Measurements from ENCODE around the gene CNTN3.

The CNTN3 gene

DNA sequence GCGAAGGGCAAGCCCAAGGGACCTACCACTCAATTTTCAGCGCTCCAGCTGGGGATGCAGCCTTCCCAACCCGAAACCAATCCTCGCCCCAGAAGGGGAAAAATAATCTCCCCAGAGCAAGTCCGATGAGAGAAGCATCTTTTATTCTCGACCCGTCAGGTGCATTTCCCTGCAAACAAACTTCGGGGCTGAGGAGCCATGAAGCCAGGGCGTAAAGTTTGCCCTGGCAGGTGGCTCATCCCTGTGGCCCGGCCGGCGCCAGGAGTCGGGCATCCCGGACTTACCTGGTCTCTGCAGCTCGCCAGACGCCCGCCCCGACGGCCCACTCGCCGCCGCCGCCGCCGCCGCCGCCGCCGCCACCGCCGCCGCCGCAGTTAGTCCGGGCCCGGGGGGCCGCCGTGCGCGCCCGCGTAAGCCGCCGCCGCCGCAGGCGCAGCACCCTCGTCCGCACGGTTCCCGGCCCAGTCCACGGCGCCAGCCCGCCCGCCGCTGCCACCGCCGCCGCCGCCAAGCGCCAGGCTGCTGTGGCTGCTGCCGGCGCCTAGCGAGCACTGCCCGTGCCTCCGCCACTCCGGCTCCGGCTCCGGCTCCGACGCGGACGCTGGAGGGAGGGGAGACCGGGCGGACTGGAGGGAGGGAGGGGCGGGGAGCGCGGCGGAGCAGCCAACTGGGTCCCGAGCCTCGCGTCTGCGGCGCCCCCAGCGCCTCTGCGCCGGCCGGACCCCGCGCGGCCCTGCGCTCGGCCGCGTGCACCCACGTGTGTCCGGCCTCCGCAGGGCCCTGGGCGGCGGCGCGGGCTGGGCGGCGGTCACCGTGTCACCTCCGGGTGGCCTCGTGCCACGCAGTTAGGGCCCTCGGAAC, at the start of gene CNTN3:
TSS of gene CNTN3 (minus strand) at position 553 of the 861 bp plus-strand sequence. CDS start 93,547 bp downstream, outside the sequence.
- DNase-seq, result no peak

DNA sequence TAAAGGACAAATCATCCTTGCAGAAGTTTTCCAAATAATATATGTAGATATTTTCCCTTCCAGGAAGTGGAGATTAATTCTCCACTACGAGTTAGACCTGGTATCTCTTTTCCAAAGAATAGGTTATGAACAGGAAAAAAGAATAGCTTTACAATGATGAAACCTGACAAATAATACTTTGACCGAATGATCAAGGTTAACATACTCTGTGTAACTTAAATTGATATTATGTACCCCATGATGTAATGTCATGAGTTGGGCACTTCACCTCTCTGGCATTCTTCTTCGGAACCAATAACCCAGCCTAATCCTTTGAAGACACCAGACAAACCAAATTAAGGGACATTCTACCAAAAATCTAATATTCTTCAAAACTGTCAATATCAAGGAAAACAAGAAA, 48.7 kb upstream of the CNTN3 start:
- DNase-seq, result no peak

DNA sequence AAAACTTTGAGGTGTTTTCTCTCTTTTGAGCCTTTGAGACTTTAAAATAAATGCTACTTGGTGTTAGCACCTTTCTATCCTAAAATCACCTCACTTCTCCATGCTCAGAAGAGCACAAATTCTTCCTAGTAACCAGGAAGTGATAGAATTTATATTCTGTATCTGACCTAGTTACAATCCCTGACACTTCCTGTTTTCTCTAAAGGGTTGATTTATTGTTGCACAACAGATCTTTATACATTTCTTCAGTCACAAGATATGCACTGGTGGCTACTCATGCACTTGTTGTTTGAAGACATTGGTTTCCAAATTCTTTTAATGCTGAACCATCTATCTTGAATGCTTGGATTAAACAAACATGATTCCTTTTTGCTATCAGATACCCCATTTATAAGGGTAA, 47.2 kb upstream of the CNTN3 start:
- no peak for DNase-seq

DNA sequence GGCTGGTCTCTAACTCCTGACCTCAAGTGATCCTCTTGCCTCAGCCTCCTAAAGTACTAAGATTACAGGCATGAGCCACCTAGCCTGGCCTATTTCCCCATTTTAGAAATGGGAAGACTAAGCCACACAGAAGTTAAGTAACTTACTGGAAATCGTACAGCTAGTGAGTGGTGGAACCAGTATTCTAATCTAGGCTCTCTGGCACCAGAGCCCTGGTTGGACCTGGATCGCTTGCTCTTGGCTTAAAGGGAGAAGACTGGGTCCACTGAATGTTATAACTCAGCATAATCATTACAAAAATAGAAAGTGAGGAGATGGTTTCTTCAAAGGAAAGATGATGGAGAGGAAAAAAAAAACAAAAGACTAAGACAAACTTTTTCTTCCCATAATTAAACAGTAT, 37.4 kb upstream of the CNTN3 start:
- DNase-seq, result no peak

DNA sequence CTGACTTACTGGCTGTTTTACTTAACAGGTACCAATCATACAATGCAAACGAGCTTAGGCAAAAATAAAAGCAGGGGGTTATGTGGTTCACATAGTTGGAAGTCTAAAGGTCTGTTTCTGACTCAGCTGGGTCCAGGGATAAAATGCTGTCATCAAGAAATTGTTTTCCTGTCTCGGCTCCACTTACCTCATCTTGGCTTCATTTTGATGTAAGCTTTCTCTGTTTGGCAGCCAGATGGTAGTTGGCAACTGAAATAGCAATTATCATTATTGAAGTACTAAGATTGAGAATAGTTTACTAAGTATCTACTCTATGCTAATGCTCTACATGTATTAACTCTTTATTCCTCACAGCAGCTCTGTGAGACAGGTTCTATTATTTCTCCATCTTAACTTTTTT, 36.8 kb upstream of the CNTN3 start:
- DNase-seq, result no peak

DNA sequence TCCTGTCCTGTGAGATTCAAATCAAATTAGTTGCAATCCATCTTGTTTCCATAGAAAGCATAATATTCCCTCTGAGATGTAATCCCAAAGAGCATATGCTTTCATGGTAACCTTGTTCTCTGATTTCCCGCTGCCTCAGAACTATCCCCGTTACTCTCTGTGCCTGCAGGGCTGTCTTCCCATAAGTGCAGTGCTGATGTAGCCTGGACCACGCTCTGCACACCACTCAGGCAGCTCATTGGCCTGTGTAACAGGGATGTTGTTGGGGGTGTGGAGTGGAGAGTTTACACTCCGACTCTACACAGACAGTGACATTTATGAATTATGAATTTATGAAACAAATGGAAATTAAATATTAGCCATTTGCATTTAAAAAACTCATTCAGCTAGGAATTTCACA, 33.6 kb upstream of the CNTN3 start:
- DNase-seq, result no peak

DNA sequence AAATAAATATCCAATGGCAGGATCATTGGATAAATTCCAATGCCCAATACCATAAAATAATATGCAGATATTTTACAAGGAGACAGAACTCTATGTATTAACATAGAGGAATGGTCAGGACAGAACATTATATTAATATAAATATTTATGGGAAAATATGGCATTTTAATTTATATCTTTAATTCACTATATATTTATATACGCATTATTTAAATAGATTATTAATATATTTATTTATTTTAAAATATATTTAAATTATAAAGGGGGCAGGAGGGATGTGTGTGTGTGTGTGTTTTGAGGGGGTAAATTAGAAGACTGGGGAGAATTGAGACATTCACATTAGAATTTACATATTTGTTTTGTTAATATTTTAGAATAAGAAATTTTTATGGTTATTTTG, 31.6 kb upstream of the CNTN3 start:
- no peak for DNase-seq

DNA sequence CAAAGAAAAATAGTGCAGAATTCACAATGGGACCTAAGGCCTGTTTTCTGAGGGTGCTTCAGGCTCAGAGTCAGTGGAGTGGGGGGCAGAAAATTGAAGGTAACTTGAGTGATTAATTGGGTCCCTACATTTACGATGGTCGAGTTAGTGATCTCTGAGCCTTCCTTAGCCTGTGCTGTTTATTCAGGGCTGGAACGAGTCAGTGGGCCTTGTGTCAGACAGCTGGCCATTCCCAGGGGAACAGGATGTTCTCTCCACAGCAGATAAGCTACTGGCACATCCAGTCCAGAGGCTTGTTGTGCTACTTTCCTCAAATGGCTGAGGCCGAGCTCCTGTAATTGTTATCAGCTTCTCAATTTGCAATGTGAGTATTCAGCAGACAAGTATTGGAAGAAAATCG, 29.2 kb upstream of the CNTN3 start:
- DNase-seq, result no peak

DNA sequence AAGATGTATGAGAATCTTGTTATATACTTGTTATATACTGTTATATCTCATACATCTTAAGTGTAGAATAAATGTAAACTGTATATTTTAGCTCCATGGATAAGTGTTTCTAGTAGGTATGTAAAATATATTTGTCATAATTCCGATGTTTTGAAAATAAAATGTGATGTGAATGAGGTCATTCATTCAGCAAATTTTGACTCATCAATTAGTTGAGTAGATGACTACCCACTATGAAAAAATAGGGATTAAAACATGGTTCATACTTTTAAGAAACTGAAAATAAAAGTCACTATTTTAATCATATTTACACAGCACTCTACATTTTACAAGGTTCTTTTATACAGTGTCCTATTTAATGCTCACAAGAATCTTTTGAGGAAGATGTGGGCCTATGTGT, 28.4 kb upstream of the CNTN3 start:
- DNase-seq, result no peak

DNA sequence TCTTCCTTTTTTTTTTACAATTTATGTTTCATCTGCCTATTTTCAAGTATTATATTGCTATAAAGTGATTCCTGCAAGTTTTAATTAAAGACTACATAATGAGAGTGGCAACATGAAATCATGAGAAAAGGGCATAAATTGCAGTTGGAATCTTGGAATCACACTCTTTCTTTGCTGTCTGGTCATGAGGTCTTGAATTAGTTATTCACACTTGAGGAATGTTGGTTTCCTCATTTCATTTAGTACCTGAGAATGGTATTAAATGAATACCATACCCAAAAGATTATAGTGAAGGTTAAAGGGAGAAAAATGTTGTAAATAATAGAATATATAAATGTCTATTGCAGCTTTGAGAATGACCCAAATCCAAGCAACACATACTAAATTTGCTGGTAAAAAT, 25.8 kb upstream of the CNTN3 start:
- no peak for DNase-seq

DNA sequence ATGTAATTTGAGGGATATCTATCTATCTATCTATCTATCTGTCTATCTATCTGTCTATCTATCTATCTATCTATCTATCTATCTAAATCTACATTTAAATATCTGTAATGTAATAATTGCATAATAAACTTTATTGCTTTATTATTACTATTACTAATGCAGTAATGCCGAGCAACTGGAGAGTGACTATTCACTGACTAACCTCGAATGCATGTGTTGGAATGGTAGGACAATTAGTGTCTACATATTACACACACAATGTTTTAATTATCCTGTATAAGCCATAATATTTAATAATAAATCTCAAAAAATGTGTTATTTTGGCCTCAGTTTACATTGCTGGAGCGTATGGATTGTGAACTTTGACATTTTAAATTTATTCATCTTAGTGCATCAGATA, 25.2 kb upstream of the CNTN3 start:
- DNase-seq, result no peak

DNA sequence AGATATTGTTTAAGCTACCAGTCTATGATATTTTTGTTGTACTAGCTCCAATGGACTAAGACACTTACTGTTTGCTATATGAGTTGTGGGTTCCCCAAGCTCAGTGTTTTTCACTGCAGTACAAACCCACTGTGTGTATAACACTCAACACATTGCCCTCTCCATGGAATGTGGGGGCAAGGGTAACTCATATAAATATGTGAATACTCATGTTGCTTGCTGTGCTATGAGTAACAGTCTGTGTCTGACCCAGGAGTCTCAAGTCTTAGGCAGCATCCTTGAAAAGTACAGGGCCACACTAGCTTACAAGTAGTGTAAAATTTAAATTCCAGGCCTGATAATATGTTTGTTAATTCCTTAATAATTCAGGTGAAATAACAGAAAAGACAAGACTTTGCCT, 22.5 kb upstream of the CNTN3 start:
- DNase-seq, result no peak

DNA sequence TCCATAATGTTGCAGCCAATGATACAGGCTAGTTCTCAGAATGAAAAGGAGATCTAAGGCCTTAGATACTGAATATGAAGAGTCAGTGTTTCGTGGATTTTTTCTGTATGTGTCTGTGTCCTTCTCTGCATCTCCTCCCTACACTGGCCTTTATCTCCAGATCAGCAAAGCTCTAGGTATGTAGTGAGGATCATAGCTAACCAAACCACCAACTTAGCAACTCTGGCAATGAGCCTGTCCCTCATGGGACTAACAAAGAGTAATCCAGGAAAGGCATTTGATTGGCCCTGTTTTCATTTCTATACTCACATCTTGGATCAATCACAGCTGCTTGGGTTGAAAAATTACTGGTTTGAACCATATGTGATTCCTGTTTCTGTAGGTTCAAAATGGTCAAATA, 18.6 kb upstream of the CNTN3 start:
- no peak for DNase-seq

DNA sequence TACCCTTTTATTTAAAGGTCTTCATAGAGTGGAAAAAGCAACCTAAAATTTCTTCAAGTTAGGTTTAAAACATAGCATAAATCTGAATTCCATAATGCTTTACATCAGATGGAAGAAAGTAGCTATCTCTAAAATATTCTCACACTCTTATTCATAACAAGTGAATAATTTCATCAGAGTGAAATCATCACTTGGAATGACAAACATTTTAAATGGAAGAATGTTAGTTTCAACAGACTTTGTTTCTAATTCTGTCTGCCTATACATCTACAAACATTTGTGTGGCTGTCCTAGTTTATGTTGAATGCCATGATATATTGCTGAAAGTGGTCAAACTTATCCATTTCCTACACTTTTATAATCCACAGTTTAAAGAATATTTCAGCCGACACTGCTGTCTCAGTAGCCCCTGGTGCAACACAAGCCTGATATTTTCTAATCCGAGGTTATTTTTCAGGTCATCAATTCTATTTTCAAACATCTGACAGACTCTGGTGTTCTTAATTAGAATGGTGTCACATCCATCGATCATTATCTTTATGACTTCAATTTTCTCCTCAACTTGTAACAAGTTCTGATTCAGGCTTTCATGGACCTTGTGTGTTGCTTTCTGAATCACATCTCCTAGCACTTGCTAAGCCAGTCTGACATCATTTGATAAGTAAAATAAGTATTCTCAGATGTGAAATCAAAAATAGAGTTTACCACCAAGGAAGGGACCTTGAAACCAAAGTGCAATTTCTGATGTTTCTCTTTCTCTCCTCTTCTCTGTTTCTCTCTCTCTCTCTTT, 17.1 kb upstream of the CNTN3 start:
- DNase-seq, result no peak

DNA sequence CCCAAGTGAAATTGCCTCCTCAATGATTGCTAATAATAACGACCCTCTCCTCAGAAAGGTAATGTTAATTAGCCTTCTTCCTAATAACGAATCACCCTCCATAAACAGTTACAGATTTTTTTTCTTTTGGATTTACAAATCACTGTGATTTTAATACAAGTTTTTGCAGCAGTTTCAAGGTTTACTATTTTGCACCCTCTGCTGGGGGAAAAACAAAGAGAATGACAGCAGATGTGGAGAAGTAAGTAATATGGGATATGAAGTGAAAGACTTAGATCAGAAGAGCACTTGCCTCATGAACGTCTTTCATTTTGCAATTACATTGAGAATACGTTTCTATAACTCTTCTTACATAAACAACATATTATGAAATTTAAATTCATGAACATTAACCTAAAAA, 16.1 kb upstream of the CNTN3 start:
- DNase-seq, result no peak

DNA sequence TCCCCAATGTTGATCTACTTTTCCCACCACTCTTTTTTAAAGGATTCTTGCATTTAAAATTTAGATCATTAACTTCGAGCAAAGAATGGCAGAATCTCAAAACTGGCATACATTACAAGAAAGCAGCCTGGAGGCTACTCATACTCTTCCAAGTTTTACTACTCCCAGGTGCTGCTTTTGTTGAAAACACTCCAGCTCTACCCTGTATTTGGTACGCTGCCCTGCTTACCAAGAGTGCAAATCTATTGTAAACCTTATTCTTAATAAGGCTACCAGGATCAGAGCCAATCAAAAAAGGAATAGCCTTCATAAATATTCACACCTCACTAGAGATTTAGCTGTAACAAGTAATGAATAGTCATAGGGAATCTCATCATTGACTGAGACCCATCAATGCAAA, 11.6 kb upstream of the CNTN3 start:
- no peak for DNase-seq

DNA sequence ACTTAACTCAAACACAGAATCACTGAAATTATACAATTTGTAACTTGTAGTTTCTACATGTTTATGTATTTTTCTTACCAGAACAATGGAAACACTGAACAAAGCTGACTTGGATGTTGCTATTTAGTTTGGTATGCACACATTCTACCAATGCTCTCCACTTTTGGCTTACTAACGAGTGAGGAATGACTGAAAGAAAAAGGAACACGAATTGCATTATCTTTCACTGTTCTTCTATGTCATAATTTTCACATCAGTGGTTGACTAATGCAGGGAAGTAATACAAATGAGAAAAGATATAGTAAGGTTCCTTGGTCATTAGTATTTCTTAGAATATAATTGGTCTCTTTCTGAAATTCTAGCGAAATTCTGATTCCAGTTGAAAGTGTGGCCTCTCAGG, 9.8 kb upstream of the CNTN3 start:
- DNase-seq, result no peak

DNA sequence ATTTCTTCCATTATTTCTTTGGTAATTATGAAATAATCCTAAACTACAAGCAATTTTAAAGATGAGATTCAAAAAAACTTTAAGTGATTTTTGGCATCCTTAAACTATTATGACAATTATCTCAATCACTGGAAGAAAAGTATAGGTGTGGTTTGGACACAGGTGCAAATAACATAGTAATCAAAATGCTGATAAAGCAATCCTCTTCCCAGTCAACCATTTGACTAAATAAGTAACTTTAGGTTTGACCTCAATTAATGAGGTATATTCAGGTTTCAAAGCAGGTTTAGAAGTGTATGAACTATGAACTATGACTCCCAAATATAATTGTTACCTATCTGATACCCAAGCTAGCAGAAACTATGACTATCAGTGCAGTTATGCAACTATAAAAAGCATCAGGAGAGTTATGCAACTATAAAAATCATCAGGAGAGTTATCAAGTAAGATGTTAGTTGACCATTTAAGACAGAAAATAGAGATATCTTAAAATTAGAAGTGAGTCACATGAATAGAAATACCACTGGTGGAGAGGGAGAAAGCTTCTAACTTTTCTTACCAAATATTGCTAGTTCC, 8.9 kb upstream of the CNTN3 start:
- no peak for DNase-seq

DNA sequence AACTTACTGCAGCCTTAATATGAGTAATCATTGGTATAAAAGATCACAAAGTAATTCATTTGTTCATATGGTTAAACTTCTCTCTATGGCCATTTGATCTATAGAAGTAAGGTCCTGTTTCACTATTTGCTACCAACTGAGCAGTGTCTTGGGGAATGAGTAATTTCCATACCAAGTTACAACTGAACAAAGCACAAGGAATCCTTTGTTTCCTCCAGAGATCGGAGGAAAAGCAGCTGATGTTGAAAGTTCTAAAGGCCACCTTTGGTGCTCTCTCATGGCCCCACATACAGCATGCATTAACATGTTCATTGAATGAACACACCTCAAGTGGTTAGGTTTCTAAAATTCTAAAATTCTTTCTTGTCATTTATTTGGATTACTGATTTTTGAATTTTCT, 7.1 kb upstream of the CNTN3 start:
- DNase-seq, result no peak

DNA sequence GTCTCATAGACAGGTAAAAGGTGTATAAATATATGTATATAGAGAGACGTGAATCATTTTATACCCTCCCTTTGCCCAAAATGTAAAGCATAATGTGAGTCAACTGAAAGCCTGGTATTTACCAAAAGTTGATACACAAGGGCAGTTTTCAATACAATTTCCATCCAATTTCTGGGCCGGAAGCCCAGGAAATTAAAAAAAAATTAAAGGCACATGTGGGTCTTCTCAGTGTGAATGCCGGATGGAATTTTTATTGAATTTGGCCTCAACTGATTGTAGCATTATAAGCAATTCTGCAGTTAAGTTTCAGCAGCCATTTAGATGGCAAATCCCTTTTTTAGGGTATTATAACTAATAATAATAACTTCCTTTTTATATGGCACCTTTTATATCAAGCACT, 3.3 kb upstream of the CNTN3 start:
- no peak for DNase-seq

DNA sequence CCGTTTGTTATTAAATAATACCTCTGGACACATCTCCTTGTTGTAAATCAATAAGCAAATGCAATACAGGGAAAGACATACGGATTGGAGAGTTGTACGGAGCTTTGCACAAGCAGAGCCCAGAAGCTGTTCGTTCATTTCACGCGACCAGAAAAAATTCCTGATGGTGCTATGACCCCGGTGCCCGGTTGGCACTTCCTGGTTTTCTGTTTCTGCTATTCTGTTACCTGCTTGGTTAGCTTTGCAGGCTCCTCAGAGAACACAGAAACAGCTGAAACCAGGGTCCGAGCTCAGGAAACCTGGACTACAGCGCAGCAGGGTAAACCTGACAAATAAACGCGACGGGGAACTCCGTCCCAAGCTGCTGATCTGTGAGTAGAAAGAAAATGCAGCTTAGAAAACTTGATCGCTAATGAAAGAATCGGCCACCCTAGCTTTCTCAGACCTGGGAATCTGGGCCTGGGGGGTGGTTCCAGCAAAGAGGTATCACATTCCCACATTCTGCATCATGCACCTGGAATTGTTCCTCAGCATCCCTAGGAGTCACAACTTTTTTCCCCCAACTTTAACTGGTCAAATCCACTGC, 845 bp downstream of the CNTN3 start:
- no peak for DNase-seq

DNA sequence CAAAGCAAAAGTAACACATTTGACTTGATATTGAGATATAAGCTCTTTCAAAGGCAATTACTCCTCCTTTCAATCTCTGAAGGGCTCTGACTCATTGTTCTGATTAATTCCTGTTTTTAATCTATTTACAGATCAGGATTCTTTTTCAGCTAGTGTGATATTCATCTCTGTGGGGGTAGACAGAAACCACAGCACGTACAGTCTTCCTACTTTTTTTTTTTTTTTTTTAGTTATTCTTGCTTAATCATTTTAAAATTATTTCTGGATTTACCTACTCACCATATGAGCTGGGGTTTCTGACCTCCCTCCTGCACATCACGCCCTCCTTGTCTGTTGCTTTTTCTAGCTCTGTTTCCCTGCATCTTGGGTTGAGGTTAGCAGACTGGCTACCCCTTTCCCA, 1.4 kb downstream of the CNTN3 start:
- no peak for DNase-seq

DNA sequence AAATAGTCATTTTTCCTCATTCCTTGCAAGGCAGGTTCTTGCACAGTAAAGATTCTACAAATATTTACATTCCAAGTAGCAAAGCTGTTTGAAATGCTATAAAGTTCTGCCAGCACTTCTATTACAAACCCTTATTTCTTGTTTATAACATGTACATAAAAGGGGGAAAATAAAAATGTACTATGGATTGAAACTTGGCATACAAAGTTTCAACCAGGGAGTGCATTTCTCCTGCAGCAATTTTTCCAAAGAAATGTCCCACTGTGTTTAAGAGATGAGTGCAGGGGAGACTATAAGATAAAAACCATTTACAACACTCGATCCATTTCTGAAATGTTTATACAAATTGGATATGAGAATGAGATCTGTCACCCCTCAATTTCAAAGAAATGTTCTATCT, 3.3 kb downstream of the CNTN3 start:
- no peak for DNase-seq

DNA sequence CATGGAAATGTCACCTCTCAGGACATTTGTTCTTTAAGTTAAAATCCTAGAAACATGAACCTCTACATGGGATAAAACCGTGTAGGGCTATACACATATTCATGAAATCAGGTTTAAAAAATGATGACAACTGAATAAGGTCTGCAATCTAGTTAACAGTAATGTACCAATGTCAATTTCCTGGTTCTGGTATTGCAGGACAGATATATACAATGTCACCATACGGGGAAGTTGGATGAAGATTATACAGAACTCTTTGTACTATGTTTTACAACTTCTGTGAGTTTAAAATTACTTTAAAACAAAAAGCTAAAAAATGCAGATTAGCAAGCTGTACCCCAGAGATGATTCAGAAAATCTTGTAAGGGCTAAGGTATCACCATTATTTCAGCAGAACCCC, 6.7 kb downstream of the CNTN3 start:
- DNase-seq, result no peak
